ENCODE results near the gene TUBB.
"Not testable (repeated sequence)": the region's sequence is repeated elsewhere in the genome, so short reads cannot be mapped to it uniquely, and the experiment has no call there.

TUBB gene

DNA sequence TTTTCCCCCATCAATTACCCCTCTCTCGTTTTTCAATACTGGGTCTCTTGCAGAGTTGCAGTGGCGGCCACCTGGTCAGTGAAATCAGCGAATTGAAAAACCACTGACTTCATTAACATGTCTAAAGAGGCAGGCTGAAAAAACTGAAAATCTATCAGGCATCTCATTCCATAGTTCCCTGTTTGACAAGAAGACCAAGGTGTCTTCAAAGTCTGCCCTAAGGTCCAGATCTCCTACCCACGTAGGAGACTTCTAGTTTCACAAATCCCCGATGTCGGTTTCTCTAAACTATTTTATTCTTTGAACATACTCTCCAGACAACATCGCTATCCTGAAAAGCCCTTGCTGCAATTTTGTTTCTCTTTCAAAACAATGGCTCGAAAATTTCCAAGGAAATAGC is 796 bp upstream of the TUBB start:
- DNase-seq, result no peak

- DNase-seq, result peak; percentile 23
Measured at GRCh38 chr6:30720738-30721197, 616 bp downstream of the TUBB start.

DNA sequence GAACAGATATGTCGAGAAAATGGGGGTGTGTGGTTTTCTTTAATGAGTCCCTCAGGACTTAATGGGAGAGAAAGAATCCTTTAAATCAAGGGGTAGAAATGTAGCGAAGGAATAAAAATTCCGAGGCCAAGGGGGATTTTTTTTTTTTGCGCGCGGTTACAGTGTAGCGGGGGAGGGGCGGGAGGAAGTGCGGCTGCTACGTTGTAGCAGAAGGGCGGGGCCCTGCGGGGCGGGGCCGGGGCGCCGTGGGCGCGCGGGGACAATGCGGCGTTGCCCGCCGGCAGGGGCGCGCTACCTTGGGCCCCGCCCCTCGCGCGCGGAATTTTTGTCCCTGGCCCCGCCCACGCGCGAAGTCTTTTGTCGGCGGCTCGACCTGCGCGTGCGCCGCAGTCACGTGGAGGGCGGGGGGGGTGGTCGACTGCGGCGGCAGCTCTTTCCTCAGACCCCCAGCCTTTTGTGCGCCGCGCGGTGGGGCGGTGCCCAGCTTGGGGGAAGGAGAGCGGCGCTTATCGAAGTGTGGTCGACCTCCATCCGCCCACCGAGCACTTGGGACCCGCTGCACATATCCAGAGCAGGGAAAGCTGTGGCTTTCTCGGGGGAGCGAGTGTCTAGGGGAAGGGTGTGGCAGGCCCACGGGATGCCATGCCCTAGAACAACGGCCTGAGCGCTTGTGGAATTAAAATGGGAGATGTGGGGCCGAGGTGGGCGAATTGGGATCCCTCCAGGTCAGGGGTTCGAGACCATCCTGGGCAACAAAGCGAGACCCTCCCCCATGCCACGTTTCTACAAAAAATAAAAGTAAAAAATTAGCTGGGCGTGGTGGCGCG is 1.3 kb downstream of the TUBB start:
- DNase-seq, result peak; percentile 92

DNA sequence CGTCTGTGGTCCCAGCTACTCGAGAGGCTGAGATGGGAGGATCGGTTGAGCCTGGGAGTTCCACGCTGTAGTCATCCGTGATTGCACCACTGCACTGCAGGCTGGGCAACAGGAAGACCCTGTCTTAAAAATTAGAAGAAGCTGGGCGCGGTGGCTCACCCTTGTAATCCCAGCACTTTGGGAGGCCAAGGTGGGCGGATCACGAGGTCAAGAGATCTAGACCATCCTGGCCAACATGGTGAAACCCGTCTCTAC is 1.8 kb downstream of the TUBB start:
- DNase-seq, result not testable (repeated sequence)

DNA sequence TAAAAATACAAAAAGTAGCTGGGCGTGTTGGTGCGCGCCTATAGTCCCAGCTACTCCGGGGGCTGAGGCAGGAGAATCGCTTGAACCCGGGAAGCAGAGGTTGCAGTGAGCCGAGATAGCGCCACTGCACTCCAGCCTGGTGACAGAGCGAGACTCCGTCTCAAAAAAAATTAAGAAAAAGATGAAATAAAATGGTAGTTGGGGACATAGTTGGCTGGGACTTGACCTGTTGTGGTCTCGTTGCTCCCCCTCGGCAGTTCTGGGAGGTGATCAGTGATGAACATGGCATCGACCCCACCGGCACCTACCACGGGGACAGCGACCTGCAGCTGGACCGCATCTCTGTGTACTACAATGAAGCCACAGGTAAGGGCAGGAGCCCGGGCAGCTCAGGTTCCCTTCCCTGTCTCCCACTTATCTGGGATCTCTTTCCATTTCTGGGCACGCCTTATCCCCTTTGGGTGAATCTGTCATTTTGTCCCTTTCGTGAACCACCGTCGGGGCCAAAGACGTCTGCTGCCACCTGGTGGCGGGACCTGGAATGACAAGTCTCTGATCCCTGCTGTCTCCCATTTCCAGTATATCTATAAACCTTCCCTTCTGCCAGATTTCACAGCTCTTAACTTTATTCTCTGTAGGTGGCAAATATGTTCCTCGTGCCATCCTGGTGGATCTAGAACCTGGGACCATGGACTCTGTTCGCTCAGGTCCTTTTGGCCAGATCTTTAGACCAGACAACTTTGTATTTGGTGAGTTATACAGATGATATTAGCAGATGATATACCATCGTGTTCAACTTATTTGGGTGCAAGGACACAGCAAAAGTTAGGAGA is 2.3 kb downstream of the TUBB start:
- DNase-seq, result peak; percentile 22

DNA sequence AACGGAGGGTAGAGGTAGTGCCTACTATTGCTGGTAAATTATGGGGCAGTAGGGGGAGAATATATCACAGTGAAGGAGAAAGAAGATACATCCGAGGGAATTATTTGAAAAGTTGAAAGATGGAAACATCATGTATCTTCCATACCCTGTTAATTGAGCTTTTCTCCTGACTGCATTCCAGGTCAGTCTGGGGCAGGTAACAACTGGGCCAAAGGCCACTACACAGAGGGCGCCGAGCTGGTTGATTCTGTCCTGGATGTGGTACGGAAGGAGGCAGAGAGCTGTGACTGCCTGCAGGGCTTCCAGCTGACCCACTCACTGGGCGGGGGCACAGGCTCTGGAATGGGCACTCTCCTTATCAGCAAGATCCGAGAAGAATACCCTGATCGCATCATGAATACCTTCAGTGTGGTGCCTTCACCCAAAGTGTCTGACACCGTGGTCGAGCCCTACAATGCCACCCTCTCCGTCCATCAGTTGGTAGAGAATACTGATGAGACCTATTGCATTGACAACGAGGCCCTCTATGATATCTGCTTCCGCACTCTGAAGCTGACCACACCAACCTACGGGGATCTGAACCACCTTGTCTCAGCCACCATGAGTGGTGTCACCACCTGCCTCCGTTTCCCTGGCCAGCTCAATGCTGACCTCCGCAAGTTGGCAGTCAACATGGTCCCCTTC is 3.1 kb downstream of the TUBB start:
- not testable (repeated sequence) for DNase-seq

- not testable (repeated sequence) for DNase-seq
Measured at GRCh38 chr6:30723843-30724741, 3.9 kb downstream of the TUBB start.

DNA sequence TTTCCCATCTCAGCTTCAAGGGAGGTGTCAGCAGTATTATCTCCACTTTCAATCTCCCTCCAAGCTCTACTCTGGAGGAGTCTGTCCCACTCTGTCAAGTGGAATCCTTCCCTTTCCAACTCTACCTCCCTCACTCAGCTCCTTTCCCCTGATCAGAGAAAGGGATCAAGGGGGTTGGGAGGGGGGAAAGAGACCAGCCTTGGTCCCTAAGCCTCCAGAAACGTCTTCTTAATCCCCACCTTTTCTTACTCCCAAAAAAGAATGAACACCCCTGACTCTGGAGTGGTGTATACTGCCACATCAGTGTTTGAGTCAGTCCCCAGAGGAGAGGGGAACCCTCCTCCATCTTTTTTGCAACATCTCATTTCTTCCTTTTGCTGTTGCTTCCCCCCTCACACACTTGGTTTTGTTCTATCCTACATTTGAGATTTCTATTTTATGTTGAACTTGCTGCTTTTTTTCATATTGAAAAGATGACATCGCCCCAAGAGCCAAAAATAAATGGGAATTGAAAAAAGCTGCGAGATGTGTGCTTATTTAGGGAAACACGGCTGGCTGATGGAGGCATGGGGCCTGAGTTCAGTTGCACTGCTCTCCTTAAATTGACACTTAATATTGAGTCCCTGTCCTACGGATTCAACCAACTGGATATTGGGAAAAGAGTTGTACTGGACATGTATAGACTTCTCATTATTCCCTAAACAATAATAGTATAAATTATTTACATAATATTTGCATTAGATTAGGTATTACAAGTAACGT is 4.9 kb downstream of the TUBB start:
- no peak for DNase-seq

DNA sequence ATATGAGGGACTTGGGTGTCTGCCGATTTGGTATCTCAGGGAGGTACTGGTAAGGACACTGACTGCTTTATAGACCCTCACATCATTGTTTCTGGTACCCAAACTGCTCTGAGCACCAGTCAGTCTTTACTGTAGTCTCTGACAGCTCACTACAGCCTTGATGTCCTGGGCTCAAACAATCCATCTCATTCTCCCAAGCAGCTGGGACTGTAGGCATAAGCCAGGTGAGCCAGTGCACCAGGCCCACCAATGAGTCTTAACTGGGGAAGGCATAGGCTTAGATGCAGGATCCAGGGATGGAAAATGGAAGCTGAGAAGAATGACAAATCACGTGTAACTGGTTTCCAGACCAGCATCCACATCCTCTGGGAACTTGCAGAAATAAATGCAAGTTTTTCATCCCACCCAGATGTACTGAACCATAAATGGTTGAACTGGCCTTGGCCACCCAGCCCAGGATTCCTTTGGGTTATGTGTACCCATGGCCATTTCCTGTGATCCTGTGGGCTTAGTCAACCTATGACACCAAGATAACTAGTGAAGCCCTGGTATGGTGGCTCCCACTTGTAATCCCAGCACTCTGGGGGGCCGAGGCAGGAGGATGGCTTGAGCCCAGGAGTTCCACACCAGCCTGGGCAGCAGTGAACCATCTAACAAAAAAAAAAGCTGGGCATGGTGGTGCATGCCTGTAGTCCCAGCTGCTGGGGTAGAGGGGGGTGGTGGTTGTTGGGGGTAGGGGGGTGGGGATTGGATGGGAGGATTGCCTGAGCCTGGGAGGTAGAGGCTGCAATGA is 5.8 kb downstream of the TUBB start:
- DNase-seq, result no peak

- DNase-seq, result no peak
Measured at GRCh38 chr6:30726506-30727413, 6.6 kb downstream of the TUBB start.

- no peak for DNase-seq
Measured at GRCh38 chr6:30727920-30728553, 7.9 kb downstream of the TUBB start.

GRCh38 chr6:30730601-30731435 is 10.7 kb downstream of the TUBB start:
- peak; percentile 15 for DNase-seq

DNA sequence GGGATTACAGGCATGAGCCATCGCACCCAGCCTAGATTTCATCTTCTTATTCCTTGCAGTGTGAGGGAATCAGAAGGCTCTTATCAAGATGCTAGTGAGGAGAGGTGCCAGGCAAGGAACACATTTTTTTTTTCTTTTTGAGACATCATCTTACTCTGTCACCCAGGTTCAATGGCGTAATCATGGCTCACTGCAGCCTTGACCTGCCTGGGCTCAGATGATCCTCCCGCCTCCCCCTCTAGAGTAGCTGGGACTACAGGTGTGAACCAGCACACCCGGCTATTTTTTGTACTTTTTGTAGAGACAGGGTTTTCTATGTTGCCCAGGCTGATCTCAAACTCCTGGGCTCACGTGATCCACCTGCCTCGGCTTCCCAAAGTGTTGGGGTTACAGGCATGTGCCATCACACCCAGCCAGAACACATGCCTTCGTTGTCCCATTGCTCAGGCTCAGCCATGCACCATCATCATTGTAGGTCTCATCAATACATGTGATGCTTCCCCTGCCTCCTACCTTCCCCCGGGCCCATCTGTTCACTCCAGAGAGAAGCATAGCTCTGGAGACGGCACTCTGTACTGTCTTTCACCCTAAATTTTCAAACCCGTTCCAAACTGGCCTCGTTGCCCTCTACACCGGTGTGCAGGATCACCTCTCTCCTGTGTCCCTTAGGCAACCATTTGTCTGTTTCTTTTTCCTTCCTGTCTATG is 12.2 kb downstream of the TUBB start:
- DNase-seq, result no peak

DNA sequence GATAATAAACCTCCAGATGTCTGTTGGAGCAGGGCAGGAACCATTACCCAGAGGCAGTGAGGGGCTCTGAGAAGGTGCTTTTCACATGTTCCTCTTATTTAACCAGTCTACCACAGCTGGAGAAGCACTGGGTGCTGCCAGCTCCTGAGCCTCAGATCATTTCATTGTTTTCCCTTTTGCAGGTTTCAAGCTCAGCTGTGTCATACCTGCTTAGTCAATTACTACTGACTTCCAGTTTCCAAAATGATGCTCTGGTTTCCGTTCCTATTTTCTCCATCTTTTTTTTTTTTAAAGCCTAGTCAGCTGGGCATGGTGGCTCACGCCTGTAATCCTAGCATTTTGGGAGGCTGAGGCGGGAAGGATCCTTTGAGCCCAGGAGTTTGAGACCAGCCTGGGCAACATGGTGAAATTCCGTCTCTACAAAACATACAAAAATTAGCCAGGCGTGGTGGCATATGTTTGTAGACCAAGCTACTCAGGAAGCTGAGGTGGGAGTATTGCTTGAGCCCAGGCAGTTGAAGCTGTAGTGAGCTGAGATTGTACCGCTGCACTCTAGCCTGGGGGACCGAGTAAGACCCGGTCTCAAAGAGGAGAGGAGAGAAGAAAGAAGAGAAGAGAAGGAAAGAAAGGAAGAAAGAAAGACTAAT is 15.6 kb downstream of the TUBB start:
- DNase-seq, result no peak

DNA sequence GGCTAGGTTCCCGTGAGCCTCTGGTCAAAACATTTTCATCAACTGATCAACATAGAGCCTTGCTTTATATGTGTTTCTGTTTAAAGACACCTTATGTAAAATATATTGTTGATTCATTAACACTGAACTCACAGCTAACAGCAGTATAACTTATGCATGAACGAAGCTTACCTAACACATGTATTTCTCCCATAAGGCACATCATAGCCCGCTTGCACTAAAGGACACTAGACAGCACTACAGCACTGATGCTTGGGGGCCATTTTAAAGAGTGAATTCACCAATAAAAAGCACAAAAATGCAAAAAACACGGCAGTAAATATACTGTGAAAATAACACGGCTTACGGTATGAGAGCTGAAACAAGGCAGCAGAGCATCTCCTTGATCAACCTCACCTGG is 18.4 kb downstream of the TUBB start:
- no peak for DNase-seq

GRCh38 chr6:30740540-30740870 is 20.4 kb downstream of the TUBB start:
- no peak for DNase-seq

- no peak for DNase-seq
Measured at GRCh38 chr6:30741063-30741779, 21.1 kb downstream of the TUBB start.

Data from GDM1 (cell line).